Embryonic facial prominence (tissue), 1 donor: ENCODE data around the gene OTUD4.
"Not testable (repeated sequence)": the region's sequence is repeated elsewhere in the genome, so short reads cannot be mapped to it uniquely, and the experiment has no call there.

Experiments used
- DNase-seq: peaks from one replicate; pipeline ENCODE4 v3.0.0-alpha.2; 2016; ENCODE audit errors: extremely low spot score

The OTUD4 gene

GRCh38 chr4:145180298-145181090 is at the start of gene OTUD4:
OTUD4 (minus strand) TSS chr4:145180589; CDS start chr4:145179973, 616 bp downstream.
- peak; percentile 93 for DNase-seq

GRCh38 chr4:145223228-145223627 is 42.8 kb upstream of the OTUD4 start:
- not testable (repeated sequence) for DNase-seq

GRCh38 chr4:145221529-145221928 is 41.1 kb upstream of the OTUD4 start:
- not testable (repeated sequence) for DNase-seq

GRCh38 chr4:145219090-145219489 is 38.7 kb upstream of the OTUD4 start:
- no peak for DNase-seq

- no peak for DNase-seq
These were observed 37.9 kb upstream of the OTUD4 start for GRCh38 chr4:145218251-145218650.

- no peak for DNase-seq
These were observed 37.0 kb upstream of the OTUD4 start for GRCh38 chr4:145217349-145217748.

- no peak for DNase-seq
These were observed 36.1 kb upstream of the OTUD4 start for GRCh38 chr4:145216535-145216934.

GRCh38 chr4:145213245-145213644 is 32.9 kb upstream of the OTUD4 start:
- no peak for DNase-seq

GRCh38 chr4:145207934-145208333 is 27.5 kb upstream of the OTUD4 start:
- no peak for DNase-seq

- DNase-seq = no peak
These were observed 23.0 kb upstream of the OTUD4 start for GRCh38 chr4:145203410-145203809.

- no peak for DNase-seq
These were observed 20.0 kb upstream of the OTUD4 start for GRCh38 chr4:145200366-145200765.

GRCh38 chr4:145199051-145199716 is 18.8 kb upstream of the OTUD4 start:
- no peak for DNase-seq

- DNase-seq = no peak
These were observed 16.4 kb upstream of the OTUD4 start for GRCh38 chr4:145196747-145197146.

GRCh38 chr4:145195167-145195952 is 15.0 kb upstream of the OTUD4 start:
- DNase-seq = no peak

GRCh38 chr4:145189981-145190380 is 9.6 kb upstream of the OTUD4 start:
- no peak for DNase-seq

- DNase-seq = no peak
These were observed 6.3 kb upstream of the OTUD4 start for GRCh38 chr4:145186729-145187128.

GRCh38 chr4:145183581-145183980 is 3.2 kb upstream of the OTUD4 start:
- DNase-seq = no peak

GRCh38 chr4:145183023-145183422 is 2.6 kb upstream of the OTUD4 start:
- no peak for DNase-seq

GRCh38 chr4:145182222-145182621 is 1.8 kb upstream of the OTUD4 start:
- DNase-seq = no peak

GRCh38 chr4:145181091-145181501 is 707 bp upstream of the OTUD4 start:
- no peak for DNase-seq

- not testable (repeated sequence) for DNase-seq
These were observed 510 bp downstream of the OTUD4 start for GRCh38 chr4:145179861-145180297.

GRCh38 chr4:145179281-145179860 is 1.0 kb downstream of the OTUD4 start:
- peak; percentile 16 for DNase-seq
